Middle frontal gyrus (tissue), 1 donor: ENCODE results near the gene APBB2.
"Not testable (repeated sequence)": the region's sequence is repeated elsewhere in the genome, so short reads cannot be mapped to it uniquely, and the experiment has no call there.

Experiments used
- DNase-seq: peaks from one replicate; pipeline ENCODE4 v3.0.0-alpha.2; 2015; ENCODE audit warnings: low spot score; ENCODE audit errors: extremely low spot score

APBB2 gene

DNA sequence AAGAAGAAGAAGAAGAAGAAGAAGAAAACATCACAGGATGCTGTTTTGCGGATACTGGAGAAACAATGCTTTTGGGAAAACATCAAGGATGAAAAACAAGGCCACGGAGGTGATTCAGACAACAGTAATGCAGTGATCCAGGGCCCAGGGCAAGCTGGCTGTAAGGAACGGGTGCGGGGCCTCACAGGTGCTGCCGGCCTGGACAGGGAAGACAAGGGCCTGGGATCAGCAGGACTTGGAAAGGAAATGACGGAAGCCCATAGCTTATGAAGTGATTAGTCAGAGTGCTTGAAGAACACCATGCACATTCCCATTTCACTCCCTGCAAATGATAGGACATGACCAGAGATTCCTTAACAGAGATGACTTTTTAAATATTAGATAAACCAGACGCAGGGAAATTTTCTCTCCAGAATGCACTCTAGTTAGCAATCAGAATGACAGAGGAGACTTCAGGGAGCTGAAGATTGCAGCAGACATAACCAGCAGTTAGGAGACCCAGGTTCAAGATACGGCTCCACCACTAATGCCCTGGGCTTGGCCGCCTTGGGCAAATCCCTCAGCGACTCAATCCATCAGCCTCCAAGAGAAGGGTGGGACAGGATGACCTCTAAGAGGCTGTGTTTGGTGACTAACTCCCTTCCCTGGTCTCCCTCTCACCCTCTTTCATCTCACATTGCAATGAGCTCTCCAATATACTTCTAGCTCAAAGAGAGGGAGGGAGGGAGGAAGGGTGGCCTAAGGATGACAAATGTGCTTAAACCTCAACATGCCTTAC is 54.1 kb downstream of the APBB2 start:
- no peak for DNase-seq

DNA sequence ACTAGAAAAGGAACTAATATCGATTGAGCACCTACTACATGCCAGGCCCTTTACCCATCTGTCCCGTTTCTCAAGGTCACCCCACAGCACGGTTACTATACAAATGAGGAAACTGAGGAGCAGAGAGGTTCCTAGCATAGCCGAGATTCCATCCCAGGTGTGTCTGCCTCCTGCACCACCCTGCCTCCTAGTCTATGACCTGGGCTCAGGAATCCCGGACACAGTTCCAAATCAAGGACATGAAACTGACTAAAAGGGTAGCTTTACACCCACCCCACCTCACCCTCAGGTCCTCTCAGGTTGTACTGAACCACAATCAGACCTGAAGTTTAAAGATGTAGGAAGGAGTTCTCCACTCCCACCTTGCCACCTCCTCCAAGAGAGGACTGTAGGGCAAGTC is 55.6 kb downstream of the APBB2 start:
- no peak for DNase-seq

DNA sequence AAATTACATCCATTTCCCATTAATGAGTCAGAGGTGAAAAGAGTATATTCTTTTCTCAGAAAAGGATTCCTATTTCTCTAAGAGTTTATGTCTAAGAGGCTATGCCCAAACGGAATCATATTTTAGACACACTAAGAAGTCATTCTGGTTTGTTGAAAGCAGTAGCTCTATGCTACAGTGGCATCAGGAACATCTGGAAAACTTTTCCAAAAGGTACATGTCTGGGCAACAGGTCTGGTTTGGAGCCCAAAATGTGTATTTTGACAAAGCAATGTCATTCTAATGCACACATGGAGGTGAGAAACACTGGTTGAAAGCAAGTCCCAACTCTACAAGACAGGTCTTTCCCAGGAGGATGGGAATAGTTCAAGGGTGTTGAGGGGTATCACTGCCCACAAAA is 56.1 kb downstream of the APBB2 start:
- no peak for DNase-seq

DNA sequence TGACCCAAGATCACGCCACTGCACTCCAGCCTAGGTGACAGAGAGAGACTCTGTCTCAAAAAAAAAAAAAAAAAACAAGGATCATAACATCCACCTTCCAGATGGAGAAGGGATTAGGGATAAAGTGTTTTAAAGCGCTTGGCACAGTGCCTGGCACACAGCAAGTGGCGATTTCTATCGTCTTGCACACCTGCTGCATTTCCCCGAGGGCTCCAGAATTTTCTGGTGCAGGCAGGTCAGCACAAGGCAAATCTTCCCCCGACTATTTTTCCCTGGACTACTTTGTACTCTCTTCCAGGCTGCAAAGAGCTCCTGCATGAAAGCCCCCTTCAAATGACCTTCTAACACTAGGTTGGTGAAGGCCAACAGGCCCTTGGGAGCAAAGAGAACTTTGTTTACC is 57.3 kb downstream of the APBB2 start:
- DNase-seq = no peak

DNA sequence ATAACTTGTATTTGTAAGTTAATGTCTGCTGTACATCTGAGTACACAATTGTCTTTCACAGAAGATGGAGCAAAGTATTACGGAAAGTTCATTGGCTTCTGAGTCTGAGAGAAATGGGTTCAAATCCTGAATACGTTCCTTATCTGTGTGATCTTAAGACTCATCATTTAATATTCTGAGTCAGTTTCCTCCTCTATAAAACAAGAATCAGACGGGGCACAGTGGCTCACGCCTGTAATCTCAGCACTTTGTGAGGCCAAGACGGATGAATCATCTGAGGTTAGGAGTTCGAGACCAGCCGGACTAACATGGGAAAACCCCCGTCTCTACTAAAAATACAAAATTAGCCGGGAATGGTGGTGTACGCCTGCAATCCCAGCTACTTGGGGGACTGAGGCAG is 57.8 kb downstream of the APBB2 start:
- DNase-seq = no peak

DNA sequence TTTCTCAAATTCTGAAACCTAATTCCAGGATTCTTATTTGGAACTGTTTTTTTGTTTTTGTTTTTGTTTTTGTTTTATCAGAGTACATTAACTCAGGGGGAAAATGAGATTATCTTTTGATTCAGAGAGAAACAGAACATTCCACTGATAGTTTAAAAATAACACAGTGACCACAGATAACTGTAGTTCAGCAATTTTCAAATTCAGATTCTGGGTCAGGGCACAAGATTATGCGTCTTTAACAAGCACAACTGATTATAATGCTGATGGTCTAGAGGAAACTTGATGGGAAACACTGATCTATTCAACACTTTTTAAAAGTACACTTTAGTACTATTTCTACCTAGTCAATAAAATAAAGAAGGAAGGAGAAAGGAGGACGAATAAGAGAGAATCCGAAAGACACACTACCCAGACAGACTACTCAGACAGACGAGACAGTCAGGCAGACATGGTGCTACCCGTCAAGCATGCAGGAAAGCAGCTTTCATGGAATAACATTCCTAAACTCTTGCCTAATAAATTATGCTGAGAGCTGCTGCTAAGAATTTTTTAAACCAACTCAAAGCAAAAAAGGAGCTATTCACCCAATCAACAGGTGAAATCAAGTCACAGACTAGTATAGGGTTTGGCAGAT is 59.0 kb downstream of the APBB2 start:
- DNase-seq = no peak

DNA sequence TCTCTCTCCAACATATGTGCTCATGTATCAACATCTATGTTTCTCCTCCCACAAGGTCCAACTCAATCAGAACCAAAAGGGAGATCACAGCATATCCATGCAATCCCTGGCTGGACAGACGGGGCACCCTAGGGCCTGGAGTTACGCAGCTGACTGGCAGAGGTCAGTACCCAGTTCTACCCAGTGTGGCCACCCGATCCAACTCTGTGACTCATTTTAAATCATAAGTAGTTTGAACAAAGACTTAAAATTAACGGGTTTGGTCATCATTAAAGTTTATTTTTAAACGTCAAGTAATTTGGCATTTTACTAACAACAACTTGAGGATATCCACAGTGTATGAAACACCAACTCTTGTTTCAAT is 59.5 kb downstream of the APBB2 start:
- no peak for DNase-seq

DNA sequence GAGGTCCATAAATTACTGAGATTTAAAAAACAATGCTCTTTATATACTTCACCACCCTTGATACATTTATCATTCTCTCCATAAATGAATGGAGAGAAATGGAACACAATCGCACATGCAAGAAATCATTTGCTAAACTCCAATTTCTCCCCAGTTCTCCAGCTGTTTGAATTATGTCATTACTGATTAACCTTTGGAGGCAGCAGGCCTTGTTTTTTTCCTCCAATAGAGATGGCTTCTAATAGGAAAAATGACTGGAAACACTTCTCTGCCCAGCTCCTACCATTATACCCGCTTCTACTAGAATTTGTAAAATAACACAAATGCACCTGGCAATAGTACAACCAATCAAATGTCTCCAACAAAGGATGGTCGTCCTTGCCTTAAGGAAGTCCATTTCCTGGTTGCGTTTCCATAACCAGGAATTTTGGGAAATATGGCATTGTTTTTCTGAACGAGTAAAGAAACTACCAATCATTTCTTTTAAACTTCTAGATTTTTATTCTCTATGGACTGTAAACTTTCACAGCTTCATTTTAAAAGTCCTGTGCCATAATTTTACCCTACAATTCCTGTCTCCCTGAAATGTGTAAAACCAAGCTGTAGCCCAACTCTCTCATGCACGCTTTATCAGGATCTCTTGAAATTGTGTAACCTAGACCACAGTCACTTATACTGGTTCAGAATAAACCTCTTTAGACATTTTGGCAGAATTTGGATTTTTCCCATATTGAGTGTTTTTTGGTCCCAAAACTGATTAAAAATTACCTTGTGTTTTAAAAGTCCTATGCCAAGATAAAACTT is 60.1 kb downstream of the APBB2 start:
- DNase-seq = no peak

DNA sequence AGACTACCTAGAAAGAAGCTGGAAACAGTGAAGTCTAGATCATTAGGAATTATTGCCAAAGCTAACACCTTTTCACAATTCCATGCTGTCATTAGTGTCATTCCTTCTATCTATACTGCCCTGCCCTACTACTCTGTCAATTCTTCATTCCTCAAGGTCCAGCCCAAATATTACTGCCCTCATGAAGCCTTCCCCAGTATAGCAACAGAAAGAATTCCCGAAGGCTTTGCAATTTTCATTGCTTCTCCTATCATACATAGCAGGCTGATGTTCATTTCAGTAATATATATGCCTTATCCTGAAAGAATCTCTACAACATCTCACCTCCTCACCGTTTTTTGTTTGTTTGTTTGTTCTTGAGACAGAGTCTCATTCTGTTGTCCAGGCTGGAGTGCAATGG is 63.9 kb downstream of the APBB2 start:
- no peak for DNase-seq

DNA sequence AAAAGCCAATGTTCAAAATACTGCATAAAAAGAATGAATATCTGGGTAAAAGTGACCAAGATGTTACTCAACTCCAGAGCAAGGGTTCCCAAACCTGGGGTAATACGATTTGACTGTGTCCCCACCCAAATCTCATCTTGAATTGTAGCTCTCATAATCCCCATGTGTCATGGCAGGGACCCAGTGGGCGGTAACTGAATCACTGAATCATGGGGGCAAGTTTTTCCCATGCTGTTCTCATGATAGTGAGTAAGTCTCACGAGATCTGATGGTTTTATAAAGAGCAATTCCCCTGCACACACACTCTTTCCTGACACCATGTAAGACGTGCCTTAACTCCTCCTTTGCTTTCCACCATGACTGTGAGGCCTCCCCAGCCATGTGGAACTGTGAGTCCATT is 64.8 kb downstream of the APBB2 start:
- DNase-seq = not testable (repeated sequence)

DNA sequence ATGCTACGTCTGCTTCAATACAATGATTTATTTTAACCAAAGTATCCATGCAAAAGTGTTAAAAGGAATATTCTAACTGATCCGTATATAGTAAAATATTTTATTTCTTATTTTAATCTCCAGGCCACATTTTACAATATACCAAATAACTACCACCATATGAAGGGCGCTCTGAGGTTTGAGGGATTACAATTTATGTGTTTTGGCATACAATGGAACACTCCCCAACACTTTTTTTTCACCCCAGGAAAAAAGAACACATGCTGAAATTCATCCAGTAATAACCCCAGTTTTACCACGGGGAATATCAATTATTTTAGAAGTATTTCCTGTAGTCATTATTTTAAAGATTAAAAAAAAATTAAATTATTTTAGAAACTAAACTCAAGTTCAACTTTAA is 65.4 kb downstream of the APBB2 start:
- no peak for DNase-seq

DNA sequence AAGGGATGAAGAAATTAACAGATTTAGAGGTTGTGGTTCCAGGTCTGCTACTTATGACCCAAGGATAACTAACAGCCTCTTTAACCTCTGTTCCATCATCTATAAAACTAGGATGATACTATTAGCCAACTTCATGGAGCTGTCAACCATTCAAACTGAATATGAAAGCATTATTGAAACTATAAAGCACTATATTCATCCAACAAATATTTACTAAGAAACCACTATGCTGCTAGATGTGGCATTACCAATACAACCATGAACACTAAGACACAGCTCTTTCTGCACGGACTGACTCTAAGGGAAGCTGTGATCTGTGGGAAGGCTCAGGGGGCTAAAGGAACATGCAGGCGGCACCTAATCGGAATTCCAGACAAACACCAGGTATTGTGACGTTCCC is 66.0 kb downstream of the APBB2 start:
- DNase-seq = no peak

DNA sequence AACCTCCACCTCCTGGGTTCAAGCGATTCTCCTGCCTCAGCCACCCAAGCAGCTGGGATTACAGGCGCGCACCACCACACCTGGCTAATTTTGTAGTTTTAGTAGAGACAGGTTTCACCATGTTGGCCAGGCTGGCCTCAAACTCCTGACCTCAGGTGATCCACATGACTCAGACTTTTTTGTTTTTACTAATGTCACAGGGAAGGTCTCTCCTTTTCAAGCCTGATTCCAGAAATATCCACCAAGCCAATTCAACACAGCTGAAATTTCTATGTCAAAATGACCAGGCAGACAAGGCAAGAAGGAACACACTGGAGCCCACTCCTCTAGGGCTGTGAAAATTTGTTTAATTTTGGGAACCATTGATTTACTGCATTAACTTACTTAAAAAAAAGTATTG is 66.8 kb downstream of the APBB2 start:
- DNase-seq = not testable (repeated sequence)

DNA sequence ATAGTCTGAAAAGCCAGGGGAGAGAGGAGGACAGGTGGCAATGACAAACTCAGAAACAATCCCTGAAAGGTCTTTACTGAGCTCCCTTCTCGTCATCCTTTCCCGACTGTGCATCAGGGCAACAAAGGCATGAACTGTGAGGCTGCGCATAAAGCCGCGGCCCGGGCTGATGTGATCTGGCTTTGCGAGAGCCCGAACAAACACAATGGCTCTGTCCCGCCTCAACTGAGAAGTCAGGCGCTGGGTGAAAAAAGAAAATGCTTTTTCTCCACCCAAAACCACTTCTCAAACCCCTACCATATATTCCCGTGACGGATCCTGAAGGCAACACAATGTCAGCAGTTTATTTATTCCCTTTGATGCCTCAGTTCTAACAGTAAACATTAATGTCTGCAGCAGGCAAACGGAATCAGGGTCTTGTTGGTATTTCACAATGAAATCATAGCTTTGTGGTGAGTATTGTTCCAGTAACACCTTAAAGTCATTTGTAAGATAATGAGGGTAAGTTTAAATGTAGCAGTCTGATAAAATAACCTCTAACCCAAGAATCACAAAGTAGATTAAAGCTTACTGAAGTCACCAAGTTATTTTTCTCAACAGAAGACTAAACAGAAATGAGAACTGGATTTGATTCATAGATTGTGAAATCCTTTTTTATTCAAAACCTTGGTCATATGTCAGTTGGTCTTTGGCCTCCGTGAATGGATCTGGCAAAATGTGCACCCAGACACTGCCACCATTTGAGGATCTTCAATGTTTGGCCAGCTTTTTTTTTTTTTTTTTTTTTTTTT is 67.4 kb downstream of the APBB2 start:
- DNase-seq = peak; percentile 70

DNA sequence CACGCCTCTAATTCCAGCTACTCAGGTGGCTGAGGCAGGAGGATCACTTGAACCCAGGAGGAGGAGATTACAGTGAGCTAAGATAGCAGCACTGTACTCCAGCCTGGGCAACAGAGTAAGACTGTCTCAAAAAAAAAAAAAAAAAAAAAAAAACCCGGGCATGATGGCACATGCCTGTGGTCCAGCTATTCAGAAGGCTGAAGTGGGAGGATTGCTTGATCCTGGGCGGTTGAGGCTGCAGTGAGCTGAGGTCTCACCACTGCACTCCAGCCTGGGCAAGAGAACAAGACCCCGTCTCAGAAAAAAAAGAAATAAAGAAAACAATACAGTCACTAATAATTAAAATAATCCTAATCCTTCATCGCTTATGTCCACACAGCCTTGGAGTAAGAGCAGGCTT is 68.1 kb downstream of the APBB2 start:
- no peak for DNase-seq

DNA sequence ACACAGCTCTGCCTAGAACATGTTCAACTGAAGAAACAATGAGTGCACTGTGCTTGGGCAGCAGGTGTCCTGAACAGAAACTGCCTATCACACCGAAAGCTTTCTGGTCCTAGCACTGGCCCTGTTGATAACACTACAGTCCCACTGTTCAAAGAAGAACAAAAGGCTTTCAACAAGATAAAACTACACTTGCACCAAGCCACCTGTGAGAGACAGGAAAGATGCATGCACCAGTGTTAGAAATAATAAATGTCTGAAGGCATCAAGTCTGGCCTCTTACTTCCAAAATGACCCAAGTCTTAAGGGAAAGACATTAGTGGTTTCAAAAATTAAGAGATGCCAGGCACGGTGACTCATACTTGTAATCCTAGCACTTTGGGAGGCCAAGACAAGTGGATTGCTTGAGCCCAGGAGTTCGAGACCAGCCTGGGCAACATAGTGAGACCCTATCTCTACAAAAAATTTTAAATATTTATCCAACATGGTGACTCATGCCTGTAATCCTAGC is 68.7 kb downstream of the APBB2 start:
- no peak for DNase-seq

DNA sequence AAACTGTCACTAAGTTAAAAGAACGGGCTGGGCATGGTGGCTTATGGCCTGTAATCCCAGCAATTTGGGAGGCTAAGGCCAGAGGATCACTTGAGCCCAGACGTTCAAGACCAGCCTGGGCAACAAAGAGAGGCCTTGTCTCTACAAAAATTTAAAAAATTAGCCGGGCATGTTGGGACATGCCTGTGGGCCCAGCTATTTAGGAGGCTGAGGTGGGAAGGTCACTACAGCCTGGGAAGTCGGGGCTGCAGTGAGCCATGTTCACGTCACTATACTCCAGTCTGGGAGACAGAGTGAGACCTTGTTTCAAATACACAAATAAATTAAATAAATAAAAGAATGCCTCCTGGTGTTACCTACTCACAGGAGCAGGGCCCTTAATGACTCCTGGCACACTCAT is 69.5 kb downstream of the APBB2 start:
- no peak for DNase-seq

DNA sequence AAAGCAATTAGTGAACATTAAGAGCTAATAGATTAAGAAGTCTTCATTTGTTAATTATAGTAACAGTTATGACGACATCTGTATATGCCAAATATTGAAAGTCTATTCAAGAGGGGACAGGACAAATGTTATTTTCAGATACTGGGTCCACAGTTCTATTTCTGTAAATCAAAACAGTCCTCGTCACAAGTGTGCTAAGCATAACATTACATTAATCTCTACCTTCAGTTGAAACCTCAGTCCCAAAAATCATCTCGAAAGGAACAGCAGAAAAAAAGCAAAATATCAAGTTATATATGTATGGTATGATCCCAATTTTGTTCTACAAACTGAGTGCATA is 70.3 kb downstream of the APBB2 start:
- no peak for DNase-seq

DNA sequence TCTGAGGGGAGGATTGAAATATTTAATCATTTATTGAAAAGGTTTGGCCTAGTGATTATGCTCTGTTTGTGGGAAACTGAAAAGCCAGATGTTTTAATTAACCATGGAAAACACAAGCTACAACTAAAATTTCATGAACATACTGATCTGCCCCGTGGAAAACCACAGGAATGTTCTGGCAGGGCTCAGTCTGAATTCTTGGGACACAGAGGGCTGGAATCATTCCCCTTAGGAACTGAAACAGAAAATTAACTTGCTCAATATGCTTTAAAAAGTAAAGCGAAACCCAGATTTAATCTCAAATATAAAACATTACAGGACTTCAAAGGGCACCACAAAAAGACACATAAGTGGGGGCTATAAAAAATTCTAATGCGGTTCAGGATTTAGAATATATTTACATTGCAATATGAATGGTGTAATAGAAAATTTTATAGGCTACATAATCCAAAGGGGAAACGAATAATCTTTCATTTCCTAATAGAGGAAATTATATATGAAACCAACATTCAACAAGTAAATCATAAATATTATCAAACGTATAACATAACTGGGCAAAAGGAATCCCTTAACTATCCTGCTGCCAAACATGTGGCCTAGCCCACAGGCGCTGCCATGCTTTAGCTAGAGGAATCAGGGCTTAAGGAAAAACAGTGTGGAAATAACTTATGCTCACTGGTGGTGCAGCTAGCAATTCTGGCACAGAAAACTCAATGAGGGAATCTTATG is 70.9 kb downstream of the APBB2 start:
- DNase-seq = no peak

DNA sequence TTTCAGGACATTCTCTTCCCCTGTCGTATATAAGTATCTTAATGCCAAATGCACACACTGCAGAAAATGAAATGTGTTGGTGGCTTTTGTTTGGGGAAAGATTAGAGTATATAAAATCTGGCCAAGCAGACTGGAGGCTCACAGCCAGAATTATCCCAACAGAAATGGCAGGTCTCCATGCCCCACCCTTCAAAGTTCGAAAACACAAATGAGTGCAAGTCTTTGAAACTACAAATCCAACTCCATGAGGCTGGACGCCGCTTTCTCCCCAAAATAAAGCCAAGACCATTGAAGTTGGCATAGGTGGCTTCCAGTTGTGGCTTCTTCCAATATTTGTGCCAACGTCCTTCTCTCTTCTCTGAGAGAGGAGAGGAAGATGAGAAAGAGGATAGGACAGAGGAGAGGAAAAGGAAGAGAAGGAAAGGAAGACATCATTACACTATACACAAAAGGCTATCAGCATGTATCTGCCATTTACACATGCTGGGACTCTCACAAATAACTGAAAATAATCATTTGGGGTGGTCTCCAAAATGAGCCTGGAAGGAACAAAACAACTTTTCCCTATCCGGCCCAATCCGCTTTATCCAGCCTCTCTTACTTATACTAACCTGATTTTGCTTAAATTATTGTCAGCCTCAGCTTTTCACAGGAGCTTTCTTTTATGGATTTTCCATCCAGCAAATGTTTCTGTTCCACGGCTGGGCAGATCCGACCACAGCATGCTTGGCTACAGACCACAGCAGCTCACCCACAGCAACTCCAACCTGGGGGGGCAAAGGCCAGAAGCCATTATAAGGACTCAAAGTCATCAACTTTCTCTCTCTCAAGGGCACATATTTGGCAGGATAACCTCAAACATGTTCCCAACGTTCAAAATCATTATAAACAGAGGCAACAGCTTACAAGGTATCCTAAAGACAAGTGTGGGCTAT is 71.7 kb downstream of the APBB2 start:
- no peak for DNase-seq
